ENCODE results near the gene TMPRSS13.
A peak's percentile ranks its signal among the peaks of the same experiment; 100 is the strongest.

TMPRSS13 gene

GRCh38 chr11:117876059-117876340 lies 53.2 kb downstream of the TMPRSS13 start:
- no peaks in the 10 kb centered on the region for H3K79me1 ChIP-seq (ENCODE audit: low read length)
- H3K56ac ChIP-seq (ENCODE audit: low read length), result peak overlapping the region; percentile 89
- no peak overlapping the region for H3K27ac ChIP-seq (ENCODE audit: low read depth, low read length)
- no peak overlapping the region for H2BK15ac ChIP-seq (replicated peaks; ENCODE audit: low read depth)
- no peak overlapping the region for H2BK120ac ChIP-seq (ENCODE audit: low read depth, low read length)
- peak overlapping the region; percentile 76 for H3K9ac ChIP-seq (ENCODE audit: low read length)
- H2AK5ac ChIP-seq (ENCODE audit: low read length), result no peak overlapping the region
- H3K27me3 ChIP-seq (ENCODE audit: insufficient read depth, low read length, poor library complexity), result peaks cover 1% of the 10 kb centered on the region
- H3K4ac ChIP-seq (ENCODE audit: low read depth, low read length), result no peak overlapping the region
- no peaks in the 10 kb centered on the region for H3K36me3 ChIP-seq (ENCODE audit: control insufficient read depth, insufficient read depth, low read length)
- H3K4me3 ChIP-seq (ENCODE audit: low read length), result peak overlapping the region; percentile 75
- H3K18ac ChIP-seq (ENCODE audit: low read length), result peak overlapping the region; percentile 24
- no peak overlapping the region for H4K5ac ChIP-seq (ENCODE audit: low read length)
- H2BK5ac ChIP-seq (ENCODE audit: low read length), result no peak overlapping the region
- peaks cover 9% of the 10 kb centered on the region for H3K4me1 ChIP-seq (ENCODE audit: control insufficient read depth, low read depth, low read length)
- H3K4me2 ChIP-seq (ENCODE audit: low read length), result peak overlapping the region; percentile 97
- no peaks in the 10 kb centered on the region for H3K79me2 ChIP-seq (ENCODE audit: control insufficient read depth, insufficient read depth, low read length)
- H3K23ac ChIP-seq (ENCODE audit: low read length), result peak overlapping the region; percentile 82
- WGBS (ENCODE audit: extremely low coverage, insufficient coverage, low lambda C conversion rate), result no CpG with 5 or more reads among the region's 9 CpGs
- no peak for DNase-seq
- H4K8ac ChIP-seq (ENCODE audit: low read depth, low read length), result no peak overlapping the region

- Histone ChIP-seq H3K79me2 (ENCODE audit: control insufficient read depth, insufficient read depth, low read length) (no peaks in the 10 kb centered on the region), H3K79me1 (ENCODE audit: low read length) (no peaks in the 10 kb centered on the region), H3K4me2 (ENCODE audit: low read length) (peak overlapping the region; percentile 97), H3K23ac (ENCODE audit: low read length) (no peak overlapping the region), H3K56ac (ENCODE audit: low read length) (peak overlapping the region; percentile 89), H3K4me1 (ENCODE audit: control insufficient read depth, low read depth, low read length) (peaks cover 9% of the 10 kb centered on the region), H3K27ac (ENCODE audit: low read depth, low read length) (no peak overlapping the region), H3K27me3 (ENCODE audit: insufficient read depth, low read length, poor library complexity) (peaks cover 1% of the 10 kb centered on the region), H3K4ac (ENCODE audit: low read depth, low read length) (no peak overlapping the region), H2BK5ac (ENCODE audit: low read length) (no peak overlapping the region), H3K18ac (ENCODE audit: low read length) (no peak overlapping the region), H4K5ac (ENCODE audit: low read length) (no peak overlapping the region), H4K8ac (ENCODE audit: low read depth, low read length) (no peak overlapping the region), H3K9ac (ENCODE audit: low read length) (peak overlapping the region; percentile 76), H2BK15ac (replicated peaks; ENCODE audit: low read depth) (no peak overlapping the region), H2AK5ac (ENCODE audit: low read length) (peak overlapping the region; percentile 24), H3K4me3 (ENCODE audit: low read length) (peak overlapping the region; percentile 75), H2BK120ac (ENCODE audit: low read depth, low read length) (no peak overlapping the region), H3K36me3 (ENCODE audit: control insufficient read depth, insufficient read depth, low read length) (no peaks in the 10 kb centered on the region)
- WGBS (ENCODE audit: extremely low coverage, insufficient coverage, low lambda C conversion rate), result no CpG with 5 or more reads among the region's 20 CpGs
- peak; percentile 77 for DNase-seq
These were observed 53.7 kb downstream of the TMPRSS13 start for GRCh38 chr11:117875382-117876058.

GRCh38 chr11:117874910-117875381 lies 54.3 kb downstream of the TMPRSS13 start:
- no peak overlapping the region for H2BK15ac ChIP-seq (replicated peaks; ENCODE audit: low read depth)
- H2BK120ac ChIP-seq (ENCODE audit: low read depth, low read length), result no peak overlapping the region
- H3K79me1 ChIP-seq (ENCODE audit: low read length), result no peaks in the 10 kb centered on the region
- H4K8ac ChIP-seq (ENCODE audit: low read depth, low read length), result no peak overlapping the region
- no peak overlapping the region for H3K4me3 ChIP-seq (ENCODE audit: low read length)
- H3K56ac ChIP-seq (ENCODE audit: low read length), result no peak overlapping the region
- no peak overlapping the region for H3K18ac ChIP-seq (ENCODE audit: low read length)
- H3K27me3 ChIP-seq (ENCODE audit: insufficient read depth, low read length, poor library complexity), result peaks cover 1% of the 10 kb centered on the region
- no peak overlapping the region for H3K4me2 ChIP-seq (ENCODE audit: low read length)
- DNase-seq, result no peak
- no peak overlapping the region for H3K9ac ChIP-seq (ENCODE audit: low read length)
- H4K5ac ChIP-seq (ENCODE audit: low read length), result no peak overlapping the region
- no peaks in the 10 kb centered on the region for H3K36me3 ChIP-seq (ENCODE audit: control insufficient read depth, insufficient read depth, low read length)
- no peaks in the 10 kb centered on the region for H3K79me2 ChIP-seq (ENCODE audit: control insufficient read depth, insufficient read depth, low read length)
- WGBS (ENCODE audit: extremely low coverage, insufficient coverage, low lambda C conversion rate), result 100% methylated on average over 3 of the region's 4 CpGs
- no peak overlapping the region for H2AK5ac ChIP-seq (ENCODE audit: low read length)
- H3K27ac ChIP-seq (ENCODE audit: low read depth, low read length), result no peak overlapping the region
- H2BK5ac ChIP-seq (ENCODE audit: low read length), result no peak overlapping the region
- no peak overlapping the region for H3K23ac ChIP-seq (ENCODE audit: low read length)
- H3K4ac ChIP-seq (ENCODE audit: low read depth, low read length), result no peak overlapping the region
- peaks cover 9% of the 10 kb centered on the region for H3K4me1 ChIP-seq (ENCODE audit: control insufficient read depth, low read depth, low read length)

GRCh38 chr11:117874253-117874909 lies 54.8 kb downstream of the TMPRSS13 start:
- Histone ChIP-seq H3K4me2 (ENCODE audit: low read length) (no peak overlapping the region), H2AK5ac (ENCODE audit: low read length) (no peak overlapping the region), H3K79me1 (ENCODE audit: low read length) (no peaks in the 10 kb centered on the region), H3K36me3 (ENCODE audit: control insufficient read depth, insufficient read depth, low read length) (no peaks in the 10 kb centered on the region), H3K79me2 (ENCODE audit: control insufficient read depth, insufficient read depth, low read length) (no peaks in the 10 kb centered on the region), H4K8ac (ENCODE audit: low read depth, low read length) (no peak overlapping the region), H3K4me1 (ENCODE audit: control insufficient read depth, low read depth, low read length) (peaks cover 9% of the 10 kb centered on the region), H3K56ac (ENCODE audit: low read length) (peak overlapping the region; percentile 12), H2BK120ac (ENCODE audit: low read depth, low read length) (no peak overlapping the region), H2BK5ac (ENCODE audit: low read length) (no peak overlapping the region), H4K5ac (ENCODE audit: low read length) (no peak overlapping the region), H3K23ac (ENCODE audit: low read length) (no peak overlapping the region), H2BK15ac (replicated peaks; ENCODE audit: low read depth) (no peak overlapping the region), H3K18ac (ENCODE audit: low read length) (no peak overlapping the region), H3K27ac (ENCODE audit: low read depth, low read length) (no peak overlapping the region), H3K4ac (ENCODE audit: low read depth, low read length) (no peak overlapping the region), H3K27me3 (ENCODE audit: insufficient read depth, low read length, poor library complexity) (peaks cover 1% of the 10 kb centered on the region), H3K9ac (ENCODE audit: low read length) (peak overlapping the region; percentile 48), H3K4me3 (ENCODE audit: low read length) (no peak overlapping the region)
- no CpG with 5 or more reads among the region's 16 CpGs for WGBS (ENCODE audit: extremely low coverage, insufficient coverage, low lambda C conversion rate)
- DNase-seq, result peak; percentile 68

- Histone ChIP-seq H4K5ac (ENCODE audit: low read length) (no peak overlapping the region), H3K18ac (ENCODE audit: low read length) (no peak overlapping the region), H3K27ac (ENCODE audit: low read depth, low read length) (no peak overlapping the region), H3K79me2 (ENCODE audit: control insufficient read depth, insufficient read depth, low read length) (no peaks in the 10 kb centered on the region), H2AK5ac (ENCODE audit: low read length) (no peak overlapping the region), H4K8ac (ENCODE audit: low read depth, low read length) (no peak overlapping the region), H3K36me3 (ENCODE audit: control insufficient read depth, insufficient read depth, low read length) (no peaks in the 10 kb centered on the region), H3K27me3 (ENCODE audit: insufficient read depth, low read length, poor library complexity) (peaks cover 1% of the 10 kb centered on the region), H3K23ac (ENCODE audit: low read length) (no peak overlapping the region), H2BK15ac (replicated peaks; ENCODE audit: low read depth) (no peak overlapping the region), H3K79me1 (ENCODE audit: low read length) (no peaks in the 10 kb centered on the region), H3K56ac (ENCODE audit: low read length) (no peak overlapping the region), H2BK5ac (ENCODE audit: low read length) (no peak overlapping the region), H3K4me2 (ENCODE audit: low read length) (no peak overlapping the region), H2BK120ac (ENCODE audit: low read depth, low read length) (no peak overlapping the region), H3K9ac (ENCODE audit: low read length) (no peak overlapping the region), H3K4me3 (ENCODE audit: low read length) (no peak overlapping the region), H3K4me1 (ENCODE audit: control insufficient read depth, low read depth, low read length) (peaks cover 9% of the 10 kb centered on the region), H3K4ac (ENCODE audit: low read depth, low read length) (no peak overlapping the region)
- no peak for DNase-seq
- WGBS (ENCODE audit: extremely low coverage, insufficient coverage, low lambda C conversion rate), result no CpG with 5 or more reads among the region's 8 CpGs
These were observed 55.4 kb downstream of the TMPRSS13 start for GRCh38 chr11:117873828-117874125.
